Mucosa of stomach (tissue), 1 donor: ENCODE data around the gene SSTR5.
"Not testable (repeated sequence)": the region's sequence is repeated elsewhere in the genome, so short reads cannot be mapped to it uniquely, and the experiment has no call there.

Source experiments
- H3K27me3 ChIP-seq: one replicate; pipeline ENCODE4 v1.7.0; 2013; ENCODE audit warnings: mild to moderate bottlenecking, low read length; ENCODE audit not compliant: control insufficient read depth, insufficient read depth
- H3K36me3 ChIP-seq: one replicate; pipeline ENCODE4 v1.7.0; 2013; ENCODE audit warnings: low read length; ENCODE audit not compliant: control insufficient read depth, insufficient read depth
- H3K4me1 ChIP-seq: one replicate; pipeline ENCODE4 v1.7.0; 2013; ENCODE audit warnings: mild to moderate bottlenecking, low read length; ENCODE audit not compliant: control insufficient read depth, insufficient read depth
- H3K4me3 ChIP-seq: one replicate; pipeline ENCODE4 v1.7.0; 2013; ENCODE audit warnings: low read length
- H3K9ac ChIP-seq: one replicate; pipeline ENCODE4 v1.7.0; 2013; ENCODE audit warnings: mild to moderate bottlenecking, low read length, moderate library complexity
- H3K9me3 ChIP-seq: one replicate; pipeline ENCODE4 v1.7.0; 2013; ENCODE audit warnings: mild to moderate bottlenecking, low read length, moderate library complexity; ENCODE audit not compliant: control insufficient read depth
- donor health status: Pancreatic carcinoma.

The SSTR5 gene

DNA sequence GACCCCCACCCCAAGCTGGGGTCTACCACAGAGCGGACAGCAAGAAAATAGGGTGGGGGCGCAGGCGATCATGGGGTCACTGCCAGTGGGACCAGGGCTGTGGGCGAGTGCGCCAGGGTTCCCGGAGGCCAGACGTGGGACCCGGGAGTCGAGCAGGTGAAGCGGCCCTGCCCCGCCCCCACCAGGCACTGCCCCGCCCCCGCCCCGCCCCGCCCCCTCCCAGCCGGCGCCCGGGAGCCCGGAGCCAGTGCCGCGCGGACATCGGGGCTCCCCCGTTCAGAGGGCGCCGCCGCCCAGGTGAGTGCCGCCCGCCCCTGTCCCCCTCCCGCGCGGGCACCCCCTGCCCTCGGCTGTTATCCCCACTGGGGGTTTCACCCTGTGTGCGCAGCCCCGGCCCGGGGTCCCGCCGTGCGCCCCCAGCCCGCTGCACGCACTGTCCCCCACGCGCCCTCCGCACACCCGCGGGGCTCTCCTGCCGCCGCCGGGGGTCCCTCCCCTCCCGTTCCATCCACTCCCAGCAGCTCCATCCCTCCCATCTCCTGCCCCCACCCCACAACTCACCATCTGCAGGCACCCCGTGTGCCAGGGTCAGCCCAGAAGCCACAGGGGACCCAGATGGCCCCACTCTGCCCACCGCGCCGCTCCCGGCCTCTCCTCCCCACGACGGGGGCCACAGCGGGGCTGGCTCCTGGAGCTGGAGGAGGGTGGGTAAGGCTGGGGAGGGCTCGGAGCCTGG is at the start of gene SSTR5:
TSS of gene SSTR5 (plus strand) at position 222 of the 736 bp plus-strand sequence. CDS start 6,122 bp downstream, outside the sequence.
- Histone ChIP-seq H3K27me3 (peaks cover 84% of the 10 kb centered on the region), H3K4me3 (no peak within 1 kb of the TSS)

DNA sequence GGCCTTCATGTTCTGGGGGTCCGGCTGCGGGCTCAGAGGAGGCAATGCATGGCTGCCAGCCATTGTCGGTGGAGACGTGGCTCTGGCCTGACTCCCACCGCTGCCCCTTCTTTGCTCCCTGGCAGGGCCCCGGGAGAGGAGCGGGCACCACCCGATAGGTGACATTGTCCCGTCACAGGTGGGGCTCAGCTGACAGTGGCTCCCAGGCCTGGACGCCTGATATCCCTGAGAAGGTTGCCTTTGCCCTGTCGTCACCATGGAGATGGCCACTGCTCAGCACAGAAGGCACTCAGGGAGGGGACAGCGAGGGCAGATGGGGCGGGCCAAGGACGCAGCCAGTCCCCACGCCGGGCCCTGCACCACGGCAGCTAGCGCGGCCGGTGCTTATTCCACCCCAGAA is 48.4 kb upstream of the SSTR5 start:
- H3K9me3 ChIP-seq, result no peaks in the 10 kb centered on the region
- no peak overlapping the region for H3K4me3 ChIP-seq
- H3K9ac ChIP-seq, result no peak overlapping the region
- peaks cover 7% of the 10 kb centered on the region for H3K4me1 ChIP-seq
- H3K27me3 ChIP-seq, result peaks cover 35% of the 10 kb centered on the region
- H3K36me3 ChIP-seq, result no peaks in the 10 kb centered on the region

More for the DNA sequence above, at the start of gene SSTR5:
- Histone ChIP-seq H3K9me3 (no peaks in the 10 kb centered on the region), H3K4me1 (peaks cover 6% of the 10 kb centered on the region), H3K9ac (no peak within 1 kb of the TSS), H3K36me3 (no peaks in the 10 kb centered on the region)

DNA sequence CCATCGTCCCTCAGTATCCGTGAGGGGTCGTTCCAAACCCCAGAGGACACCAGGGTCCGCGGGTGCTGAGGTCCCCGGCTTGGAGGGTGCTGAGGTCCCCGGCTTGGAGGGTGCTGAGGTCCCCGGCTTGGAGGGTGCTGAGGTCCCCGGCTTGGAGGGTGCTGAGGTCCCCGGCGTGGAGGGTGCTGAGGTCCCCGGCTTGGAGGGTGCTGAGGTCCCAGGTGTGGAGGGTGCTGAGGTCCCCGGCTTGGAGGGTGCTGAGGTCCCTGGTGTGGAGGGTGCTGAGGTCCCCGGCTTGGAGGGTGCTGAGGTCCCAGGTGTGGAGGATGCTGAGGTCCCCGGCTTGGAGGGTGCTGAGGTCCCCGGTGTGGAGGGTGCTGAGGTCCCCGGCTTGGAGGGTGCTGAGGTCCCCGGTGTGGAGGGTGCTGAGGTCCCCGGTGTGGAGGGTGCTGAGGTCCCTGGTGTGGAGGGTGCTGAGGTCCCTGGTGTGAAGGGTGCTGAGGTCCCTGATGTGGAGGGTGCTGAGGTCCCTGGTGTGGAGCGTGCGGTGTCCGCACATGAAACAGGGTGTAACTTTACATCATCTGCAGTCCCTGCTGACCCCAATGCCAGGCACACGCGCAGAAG is 47.3 kb upstream of the SSTR5 start:
- H3K9me3 ChIP-seq, H3K36me3 ChIP-seq, H3K4me1 ChIP-seq, H3K4me3 ChIP-seq, H3K9ac ChIP-seq: not testable (repeated sequence)
- peaks cover 25% of the 10 kb centered on the region for H3K27me3 ChIP-seq

DNA sequence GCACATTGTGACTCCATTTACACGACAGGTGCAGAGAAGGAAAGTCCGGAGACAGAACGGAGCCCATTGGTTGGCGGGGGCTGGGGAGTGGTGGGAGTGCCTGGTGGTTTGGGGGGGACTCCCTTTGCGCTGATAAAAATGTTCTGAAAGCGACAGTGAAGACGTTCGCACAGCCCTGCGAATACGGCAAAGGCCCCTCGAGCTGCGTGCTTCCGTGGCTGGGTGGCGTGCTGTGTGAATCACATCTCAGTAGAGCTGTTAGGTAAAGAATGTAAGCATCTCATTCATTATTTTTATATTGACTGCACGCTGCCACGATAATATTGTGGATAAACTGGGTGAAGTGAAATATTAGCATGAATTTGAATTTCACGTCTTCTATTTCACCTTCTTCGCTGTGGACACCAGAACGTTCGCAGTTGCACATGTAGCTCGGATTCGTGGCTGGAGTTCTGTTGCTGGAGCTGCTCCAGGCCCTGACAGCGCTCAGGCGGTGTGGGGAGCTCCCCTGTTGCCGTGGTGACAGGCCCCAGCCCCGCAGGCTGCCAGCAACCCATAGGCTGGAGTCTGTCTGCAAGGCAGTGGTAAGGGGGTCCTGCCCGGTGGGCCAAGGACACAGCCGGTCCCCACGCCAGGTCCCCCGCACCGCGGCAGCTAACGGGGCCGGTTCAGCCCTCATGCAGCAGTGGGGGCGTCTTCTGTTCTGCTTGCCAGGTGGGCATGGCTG is 46.3 kb upstream of the SSTR5 start:
- Histone ChIP-seq H3K9ac (no peak overlapping the region), H3K36me3 (no peaks in the 10 kb centered on the region), H3K4me1 (no peaks in the 10 kb centered on the region), H3K27me3 (peaks cover 18% of the 10 kb centered on the region), H3K4me3 (no peak overlapping the region), H3K9me3 (no peaks in the 10 kb centered on the region)

DNA sequence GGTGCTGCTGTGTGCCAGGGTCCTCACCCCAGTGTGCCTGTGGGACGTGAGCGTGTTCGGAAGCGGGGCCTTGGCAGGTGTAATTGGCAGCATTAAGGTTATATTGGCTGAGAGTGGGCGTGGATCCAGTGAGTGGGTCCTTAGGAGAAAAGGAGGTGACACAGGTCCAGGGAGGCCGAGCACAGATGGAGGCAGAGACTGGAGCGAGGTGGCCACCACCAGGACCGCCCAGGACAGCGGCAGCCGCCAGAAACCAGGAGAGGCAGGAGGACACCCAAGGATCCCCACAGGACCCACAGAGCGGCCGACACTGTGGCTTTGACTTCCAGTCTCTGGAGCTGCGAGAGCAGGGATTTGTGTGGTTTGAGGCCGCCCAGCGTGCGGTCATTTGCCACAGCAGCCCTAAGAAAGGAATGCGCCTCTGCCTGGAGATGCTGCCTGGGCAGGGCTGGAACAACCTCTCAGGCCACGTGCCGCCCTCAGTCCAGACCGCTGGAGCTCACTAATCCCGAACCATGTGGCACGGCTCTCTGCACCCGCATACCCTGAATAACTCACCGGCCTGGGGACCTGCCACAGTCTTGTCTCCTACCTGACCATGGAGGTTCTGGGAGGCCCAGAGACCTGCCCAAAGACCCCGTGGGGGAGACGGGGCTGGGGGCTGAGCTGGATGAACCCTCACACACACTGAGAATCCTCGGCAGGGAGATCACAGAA is 45.6 kb upstream of the SSTR5 start:
- H3K36me3 ChIP-seq, result no peaks in the 10 kb centered on the region
- no peaks in the 10 kb centered on the region for H3K9me3 ChIP-seq
- no peak overlapping the region for H3K9ac ChIP-seq
- H3K4me1 ChIP-seq, result no peaks in the 10 kb centered on the region
- peaks cover 11% of the 10 kb centered on the region for H3K27me3 ChIP-seq
- H3K4me3 ChIP-seq, result no peak overlapping the region

DNA sequence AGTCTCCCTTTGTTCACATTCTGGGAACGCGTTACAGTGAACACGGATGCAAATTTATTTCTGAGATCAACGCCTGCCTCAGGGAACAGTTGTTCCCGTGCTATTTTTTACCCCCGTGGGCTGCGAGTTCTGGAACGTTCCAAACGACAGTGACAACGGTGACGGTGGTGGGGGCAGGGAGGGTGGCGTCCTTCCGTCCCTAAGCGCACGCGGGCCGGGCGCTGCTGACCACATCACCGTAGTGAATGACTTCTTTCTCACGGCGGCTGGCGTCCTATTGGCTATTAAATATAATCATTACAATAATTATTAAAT is 45.1 kb upstream of the SSTR5 start:
- Histone ChIP-seq H3K4me1 (no peaks in the 10 kb centered on the region), H3K4me3 (no peak overlapping the region), H3K27me3 (peaks cover 6% of the 10 kb centered on the region), H3K36me3 (no peaks in the 10 kb centered on the region), H3K9me3 (no peaks in the 10 kb centered on the region), H3K9ac (no peak overlapping the region)

DNA sequence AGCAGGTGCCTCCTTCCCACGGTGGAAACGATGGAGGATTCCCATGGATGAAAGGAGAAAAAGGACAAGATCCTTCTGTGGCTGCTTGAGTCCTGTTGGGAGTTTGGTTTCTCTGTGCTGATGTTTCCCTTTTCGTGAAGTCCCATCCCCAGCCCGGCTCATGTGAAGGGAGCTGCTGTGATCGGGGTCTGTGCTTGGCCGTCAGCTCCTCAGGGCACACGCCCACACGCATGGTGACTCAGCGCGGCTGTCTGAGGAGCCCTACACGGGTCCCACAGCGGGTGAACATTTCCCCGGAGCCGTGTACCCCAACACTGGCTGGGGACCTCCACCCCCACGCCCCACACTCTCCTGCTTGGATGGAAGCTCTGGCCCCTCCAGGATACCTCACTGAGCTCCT is 44.5 kb upstream of the SSTR5 start:
- Histone ChIP-seq H3K4me1 (no peaks in the 10 kb centered on the region), H3K36me3 (no peaks in the 10 kb centered on the region), H3K27me3 (peaks cover 5% of the 10 kb centered on the region), H3K4me3 (no peak overlapping the region), H3K9ac (no peak overlapping the region), H3K9me3 (no peaks in the 10 kb centered on the region)

DNA sequence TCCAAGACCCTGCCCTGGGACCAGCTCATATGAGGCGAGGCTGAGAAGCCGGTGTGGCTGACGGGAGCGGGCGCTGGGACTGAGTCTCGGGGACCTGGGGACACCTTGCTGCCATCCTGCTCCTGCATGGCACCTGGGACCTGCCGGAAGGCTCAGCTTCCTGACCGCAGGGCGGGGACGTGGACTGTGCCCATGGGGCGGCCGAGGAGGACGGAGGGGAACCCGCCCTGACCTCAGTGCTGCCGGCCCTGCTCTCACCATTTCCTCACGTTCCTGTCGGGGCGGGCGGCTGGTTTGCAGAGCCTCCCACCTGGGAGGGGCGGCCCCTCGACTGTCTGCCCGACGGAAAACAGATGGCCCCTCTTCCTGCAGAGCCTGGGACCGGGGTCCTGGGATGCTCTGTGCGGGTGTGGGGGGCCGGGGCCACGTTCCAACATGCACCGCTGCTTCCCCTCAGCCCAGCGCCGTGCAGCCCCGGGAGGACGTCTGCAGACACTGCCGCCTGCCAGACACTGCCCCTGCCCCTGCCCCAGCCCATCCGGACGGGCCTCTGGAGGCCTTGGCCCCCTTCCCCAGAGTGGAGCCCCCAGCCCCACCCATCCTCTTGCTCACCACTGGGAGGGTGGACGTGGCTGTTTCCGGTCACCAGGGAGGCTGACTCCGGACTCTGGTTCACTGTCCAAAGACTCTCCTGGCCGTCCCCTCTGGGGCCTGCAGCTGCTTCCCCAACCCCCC is 43.9 kb upstream of the SSTR5 start:
- Histone ChIP-seq H3K27me3 (peaks cover 5% of the 10 kb centered on the region), H3K36me3 (no peaks in the 10 kb centered on the region), H3K4me3 (no peak overlapping the region), H3K9ac (no peak overlapping the region), H3K4me1 (no peaks in the 10 kb centered on the region), H3K9me3 (no peaks in the 10 kb centered on the region)

DNA sequence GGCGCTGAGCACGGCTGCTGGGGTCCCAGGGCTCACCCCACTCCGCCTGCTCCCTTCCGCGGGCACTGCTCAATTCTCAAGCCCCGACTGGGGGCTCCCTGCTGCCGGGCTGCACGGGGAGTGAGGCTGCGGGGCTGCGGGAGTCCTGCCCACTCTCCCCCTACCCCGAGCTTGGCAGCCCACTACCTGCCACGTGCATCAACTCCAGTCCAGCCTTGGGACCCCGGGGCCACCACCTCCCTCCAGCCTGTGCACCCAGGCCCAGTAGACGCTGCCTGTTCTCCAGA is 43.3 kb upstream of the SSTR5 start:
- Histone ChIP-seq H3K27me3 (peaks cover 5% of the 10 kb centered on the region), H3K9ac (no peak overlapping the region), H3K36me3 (no peaks in the 10 kb centered on the region), H3K4me3 (no peak overlapping the region), H3K4me1 (no peaks in the 10 kb centered on the region), H3K9me3 (no peaks in the 10 kb centered on the region)

DNA sequence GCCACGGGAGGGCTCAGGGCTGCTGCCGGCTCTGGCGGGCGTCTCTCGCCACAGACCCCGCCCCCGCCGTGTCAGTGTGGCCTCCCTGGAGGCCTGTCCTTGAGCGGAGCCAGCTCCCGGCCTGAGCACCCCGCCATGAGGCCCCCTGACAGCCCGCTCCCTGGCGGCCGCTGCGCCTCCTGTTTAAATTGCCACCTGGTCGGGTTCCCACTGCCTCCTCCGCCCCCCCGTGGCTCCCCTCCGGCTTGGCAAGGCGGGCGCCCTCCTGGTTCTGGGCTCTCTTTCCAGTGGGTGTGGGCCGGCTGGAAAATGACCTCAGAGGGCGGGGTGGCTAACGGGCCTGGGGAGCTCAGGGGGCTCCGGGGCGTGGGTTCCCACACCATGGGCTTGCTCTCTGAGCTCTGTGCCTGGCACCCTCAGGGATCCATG is 42.1 kb upstream of the SSTR5 start:
- no peaks in the 10 kb centered on the region for H3K4me1 ChIP-seq
- no peaks in the 10 kb centered on the region for H3K27me3 ChIP-seq
- H3K4me3 ChIP-seq, result no peak overlapping the region
- no peaks in the 10 kb centered on the region for H3K36me3 ChIP-seq
- no peaks in the 10 kb centered on the region for H3K9me3 ChIP-seq
- H3K9ac ChIP-seq, result no peak overlapping the region

DNA sequence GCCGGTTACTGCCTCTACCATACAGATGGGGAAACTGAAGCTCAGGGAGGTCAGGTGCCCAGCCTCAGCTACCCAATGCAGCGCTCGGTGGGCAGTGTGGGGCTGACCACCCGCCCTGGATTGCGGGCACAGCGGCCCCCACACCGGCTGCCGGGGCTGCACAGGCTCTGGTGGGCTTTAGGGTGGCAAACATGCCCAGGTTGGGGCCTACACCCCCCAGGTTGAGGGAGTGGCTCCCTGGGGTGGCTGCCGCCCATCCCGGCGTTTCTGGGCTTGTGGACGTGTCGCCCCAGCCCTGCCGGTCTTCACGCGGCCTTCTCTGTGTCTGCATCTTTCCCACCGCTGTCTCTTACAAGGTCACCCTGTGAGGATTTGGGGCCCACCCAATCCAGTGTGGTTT is 40.9 kb upstream of the SSTR5 start:
- Histone ChIP-seq H3K4me1 (no peaks in the 10 kb centered on the region), H3K4me3 (no peak overlapping the region), H3K9ac (no peak overlapping the region), H3K36me3 (no peaks in the 10 kb centered on the region), H3K9me3 (no peaks in the 10 kb centered on the region), H3K27me3 (peaks cover 6% of the 10 kb centered on the region)
